WTC11 (cell line): ENCODE measurements around the gene SPRED1. TPM values are rescaled to one million over a fixed set of nuclear protein-coding genes. Genes with fewer than 3 reads are reported as not detected.

ENCODE experiments used
- ATAC-seq: fragments of 200-7000 bp; cut with Tn5 transposase; 2 replicates; pipeline ENCODE4 v1.10.0; 2021; ENCODE audit warnings: mild to moderate bottlenecking, moderate library complexity
- CTCF ChIA-PET: fragments of 300-600 bp; sonication (Branson Sonifier 250); formaldehyde crosslinking; loops from one replicate; lab custom pipeline; 2021; ENCODE audit warnings: antibody characterized with exemption; lab: Charles Lee
- POLR2A ChIA-PET: fragments of 350-600 bp; sonication (Branson Sonifier 250); formaldehyde crosslinking; loops from one replicate; lab custom pipeline; 2021; ENCODE audit warnings: antibody characterized with exemption; lab: Charles Lee
- DNase-seq: peaks from one replicate; pipeline ENCODE4 v3.0.0; 2021; ENCODE audit warnings: low spot score
- H3K27ac Mint-ChIP-seq: 2 replicates; pipeline ENCODE4 v1.8.0; 2021; ENCODE audit warnings: mixed read lengths
- H3K27me3 Mint-ChIP-seq: 2 replicates; pipeline ENCODE4 v1.8.0; 2021; ENCODE audit warnings: low read depth, mild to moderate bottlenecking, moderate library complexity, mixed read lengths
- H3K36me3 Mint-ChIP-seq: 2 replicates; pipeline ENCODE4 v1.8.0; 2021; ENCODE audit warnings: mixed read lengths
- H3K4me1 Mint-ChIP-seq: 2 replicates; pipeline ENCODE4 v1.8.0; 2022; ENCODE audit warnings: mixed read lengths
- H3K4me3 Mint-ChIP-seq: 2 replicates; pipeline ENCODE4 v1.8.0; 2021; ENCODE audit warnings: mild to moderate bottlenecking, moderate library complexity, mixed read lengths
- H3K9me3 Mint-ChIP-seq: 2 replicates; pipeline ENCODE4 v1.8.0; 2021; ENCODE audit warnings: mixed read lengths
- ARID4B ChIP-seq: sonication (generic); formaldehyde crosslinking; IDR thresholded peaks from 2 replicates; pipeline ENCODE4 v1.8.0; 2023; ENCODE audit warnings: missing genetic modification reagents, mild to moderate bottlenecking, borderline replicate concordance
- ATF1 ChIP-seq: sonication (generic); formaldehyde crosslinking; IDR thresholded peaks from 2 replicates; pipeline ENCODE4 v1.8.1; 2023; ENCODE audit warnings: mild to moderate bottlenecking, moderate library complexity, missing genetic modification reagents
- CREB1 ChIP-seq: sonication (generic); formaldehyde crosslinking; IDR thresholded peaks from 2 replicates; pipeline ENCODE4 v1.8.0; 2023; ENCODE audit warnings: mild to moderate bottlenecking, missing genetic modification reagents
- CREM ChIP-seq: sonication (generic); formaldehyde crosslinking; IDR thresholded peaks from 2 replicates; pipeline ENCODE4 v1.8.1; 2022; ENCODE audit warnings: mild to moderate bottlenecking, missing genetic modification reagents, moderate library complexity
- EMX1 ChIP-seq: fragments of 250-450 bp; sonication (Bioruptor Pico); IDR thresholded peaks from 2 replicates; pipeline ENCODE4 v1.8.0; 2021; ENCODE audit warnings: mild to moderate bottlenecking
- ETV6 ChIP-seq: sonication (generic); formaldehyde crosslinking; IDR thresholded peaks from 2 replicates; pipeline ENCODE4 v1.8.1; 2022; ENCODE audit warnings: mild to moderate bottlenecking, missing genetic modification reagents
- FOXK1 ChIP-seq: sonication (generic); formaldehyde crosslinking; IDR thresholded peaks from 2 replicates; pipeline ENCODE4 v1.8.0; 2022; ENCODE audit warnings: mild to moderate bottlenecking, moderate library complexity, missing genetic modification reagents
- FOXP1 ChIP-seq: sonication (generic); formaldehyde crosslinking; IDR thresholded peaks from 2 replicates; pipeline ENCODE4 v1.8.0; 2022; ENCODE audit warnings: missing genetic modification reagents, mild to moderate bottlenecking, moderate library complexity, borderline replicate concordance
- GABPB1 ChIP-seq: sonication (generic); formaldehyde crosslinking; IDR thresholded peaks from 2 replicates; pipeline ENCODE4 v1.8.1; 2023; ENCODE audit warnings: mild to moderate bottlenecking, missing genetic modification reagents
- JUN ChIP-seq: sonication (generic); formaldehyde crosslinking; IDR thresholded peaks from 2 replicates; pipeline ENCODE4 v1.8.0; 2023; ENCODE audit warnings: mild to moderate bottlenecking, missing genetic modification reagents
- OVOL2 ChIP-seq: fragments of 250-450 bp; sonication (Bioruptor Pico); IDR thresholded peaks from 2 replicates; pipeline ENCODE4 v1.9.0; 2021; ENCODE audit warnings: mild to moderate bottlenecking, borderline replicate concordance
- SMAD3 ChIP-seq: sonication (generic); formaldehyde crosslinking; IDR thresholded peaks from 2 replicates; pipeline ENCODE4 v1.8.0; 2022; ENCODE audit warnings: missing genetic modification reagents, mild to moderate bottlenecking, borderline replicate concordance
- SP1 ChIP-seq: sonication (generic); formaldehyde crosslinking; conservative IDR thresholded peaks from 2 replicates; pipeline ENCODE4 v1.8.1; 2022; ENCODE audit warnings: missing genetic modification reagents
- TCF7 ChIP-seq: sonication (generic); formaldehyde crosslinking; IDR thresholded peaks from 2 replicates; pipeline ENCODE4 v1.8.0; 2022; ENCODE audit warnings: mild to moderate bottlenecking, low read depth, missing genetic modification reagents, moderate library complexity
- ZNF121 ChIP-seq: sonication (generic); formaldehyde crosslinking; IDR thresholded peaks from 2 replicates; pipeline ENCODE4 v1.8.0; 2023; ENCODE audit warnings: missing genetic modification reagents
- ZSCAN18 ChIP-seq: fragments of 250-450 bp; sonication (Bioruptor Pico); IDR thresholded peaks from 2 replicates; pipeline ENCODE4 v2.1.2; 2022; ENCODE audit warnings: mild to moderate bottlenecking, moderate library complexity
- total RNA-seq: library from RNA; stranded (reverse); gene quantifications from 3 replicates; pipeline ENCODE4 v1.2.3, GENCODE V29; 2021
- TF ChIP-seq, protein P1 (sequence below): fragments of 250-450 bp; sonication (Bioruptor Pico); IDR thresholded peaks from 2 replicates; pipeline ENCODE4 v1.8.0; 2021; ENCODE audit warnings: mild to moderate bottlenecking
- TF ChIP-seq, protein P2 (sequence below): fragments of 250-450 bp; sonication (Bioruptor Pico); IDR thresholded peaks from 2 replicates; pipeline ENCODE4 v1.9.0; 2021; ENCODE audit warnings: moderate library complexity, mild to moderate bottlenecking, inconsistent platforms, borderline replicate concordance
- TF ChIP-seq, protein P3 (sequence below): sonication (generic); formaldehyde crosslinking; IDR thresholded peaks from 2 replicates; pipeline ENCODE4 v1.8.1; 2023; ENCODE audit warnings: mild to moderate bottlenecking, missing genetic modification reagents, moderate library complexity
- TF ChIP-seq, protein P4 (sequence below): sonication (generic); formaldehyde crosslinking; IDR thresholded peaks from 2 replicates; pipeline ENCODE4 v1.8.0; 2022; ENCODE audit warnings: mild to moderate bottlenecking, missing genetic modification reagents

SPRED1 gene
- total RNA-seq, 1 experiment from 2014 or later = 35.9 TPM

DNA sequence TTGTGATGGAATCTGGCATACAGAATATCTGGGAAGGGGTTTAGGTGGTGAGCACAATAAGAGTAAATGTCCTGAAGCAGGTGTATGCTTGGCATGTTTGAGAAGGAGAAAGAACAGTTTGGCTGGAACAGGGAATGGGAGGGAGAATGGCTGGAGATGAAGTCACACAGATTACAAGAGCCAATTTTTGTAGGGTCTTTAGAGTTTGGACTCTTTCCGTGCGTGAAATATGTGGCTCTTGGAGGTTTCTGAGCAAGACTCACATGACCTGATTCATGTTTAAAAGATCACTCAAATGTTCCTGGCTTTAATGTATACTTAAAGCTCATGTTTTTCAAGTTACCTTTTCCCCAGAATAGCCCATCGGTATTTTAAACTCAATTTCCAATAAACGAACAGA, 32.8 kb downstream of the SPRED1 start:
- TF ChIP-seq SMAD3 (no peak), OVOL2 (CRISPR knock-in tag) (no peak), ETV6 (CRISPR knock-in tag) (no peak), GABPB1 (CRISPR knock-in tag) (no peak), TCF7 (CRISPR knock-in tag) (no peak)
- TF ChIP-seq, protein P1, sequence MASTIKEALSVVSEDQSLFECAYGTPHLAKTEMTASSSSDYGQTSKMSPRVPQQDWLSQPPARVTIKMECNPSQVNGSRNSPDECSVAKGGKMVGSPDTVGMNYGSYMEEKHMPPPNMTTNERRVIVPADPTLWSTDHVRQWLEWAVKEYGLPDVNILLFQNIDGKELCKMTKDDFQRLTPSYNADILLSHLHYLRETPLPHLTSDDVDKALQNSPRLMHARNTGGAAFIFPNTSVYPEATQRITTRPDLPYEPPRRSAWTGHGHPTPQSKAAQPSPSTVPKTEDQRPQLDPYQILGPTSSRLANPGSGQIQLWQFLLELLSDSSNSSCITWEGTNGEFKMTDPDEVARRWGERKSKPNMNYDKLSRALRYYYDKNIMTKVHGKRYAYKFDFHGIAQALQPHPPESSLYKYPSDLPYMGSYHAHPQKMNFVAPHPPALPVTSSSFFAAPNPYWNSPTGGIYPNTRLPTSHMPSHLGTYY (CRISPR knock-in tag) = no peak
- TF ChIP-seq, protein P2, sequence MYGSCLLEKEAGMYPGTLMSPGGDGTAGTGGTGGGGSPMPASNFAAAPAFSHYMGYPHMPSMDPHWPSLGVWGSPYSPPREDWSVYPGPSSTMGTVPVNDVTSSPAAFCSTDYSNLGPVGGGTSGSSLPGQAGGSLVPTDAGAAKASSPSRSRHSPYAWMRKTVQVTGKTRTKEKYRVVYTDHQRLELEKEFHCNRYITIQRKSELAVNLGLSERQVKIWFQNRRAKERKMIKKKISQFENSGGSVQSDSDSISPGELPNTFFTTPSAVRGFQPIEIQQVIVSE (CRISPR knock-in tag) = no peak
- TF ChIP-seq, protein P3, sequence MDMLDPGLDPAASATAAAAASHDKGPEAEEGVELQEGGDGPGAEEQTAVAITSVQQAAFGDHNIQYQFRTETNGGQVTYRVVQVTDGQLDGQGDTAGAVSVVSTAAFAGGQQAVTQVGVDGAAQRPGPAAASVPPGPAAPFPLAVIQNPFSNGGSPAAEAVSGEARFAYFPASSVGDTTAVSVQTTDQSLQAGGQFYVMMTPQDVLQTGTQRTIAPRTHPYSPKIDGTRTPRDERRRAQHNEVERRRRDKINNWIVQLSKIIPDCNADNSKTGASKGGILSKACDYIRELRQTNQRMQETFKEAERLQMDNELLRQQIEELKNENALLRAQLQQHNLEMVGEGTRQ = no peak
- TF ChIP-seq, protein P4, sequence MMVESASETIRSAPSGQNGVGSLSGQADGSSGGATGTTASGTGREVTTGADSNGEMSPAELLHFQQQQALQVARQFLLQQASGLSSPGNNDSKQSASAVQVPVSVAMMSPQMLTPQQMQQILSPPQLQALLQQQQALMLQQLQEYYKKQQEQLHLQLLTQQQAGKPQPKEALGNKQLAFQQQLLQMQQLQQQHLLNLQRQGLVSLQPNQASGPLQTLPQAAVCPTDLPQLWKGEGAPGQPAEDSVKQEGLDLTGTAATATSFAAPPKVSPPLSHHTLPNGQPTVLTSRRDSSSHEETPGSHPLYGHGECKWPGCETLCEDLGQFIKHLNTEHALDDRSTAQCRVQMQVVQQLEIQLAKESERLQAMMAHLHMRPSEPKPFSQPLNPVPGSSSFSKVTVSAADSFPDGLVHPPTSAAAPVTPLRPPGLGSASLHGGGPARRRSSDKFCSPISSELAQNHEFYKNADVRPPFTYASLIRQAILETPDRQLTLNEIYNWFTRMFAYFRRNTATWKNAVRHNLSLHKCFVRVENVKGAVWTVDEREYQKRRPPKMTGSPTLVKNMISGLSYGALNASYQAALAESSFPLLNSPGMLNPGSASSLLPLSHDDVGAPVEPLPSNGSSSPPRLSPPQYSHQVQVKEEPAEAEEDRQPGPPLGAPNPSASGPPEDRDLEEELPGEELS (CRISPR knock-in tag) = no peak
- TF ChIP-seq, all 79 proteins: peak for 0
- ATAC-seq (no peak), DNase-seq (no peak)
- H3K36me3 Mint-ChIP-seq = peaks cover 28% of the 10 kb centered on the region
- ChIA-PET CTCF (interaction anchor here (0.6 to 0.7 kb wide), 2 partner anchors 34 to 61 kb away, joined by 3 read pairs; no protein-coding TSS in a partner anchor), POLR2A (interaction anchor here (0.6 kb wide), 1 partner anchor 79 kb away, joined by 4 read pairs; no protein-coding TSS in a partner anchor)
- H3K9me3 Mint-ChIP-seq = peaks cover 28% of the 10 kb centered on the region
- no peaks in the 10 kb centered on the region for H3K27me3 Mint-ChIP-seq
- peaks cover 35% of the 10 kb centered on the region for H3K4me1 Mint-ChIP-seq
- H3K4me3 Mint-ChIP-seq = no peak overlapping the region
- no peak overlapping the region for H3K27ac Mint-ChIP-seq

- Mint-ChIP-seq H3K27me3 (no peaks in the 10 kb centered on the region), H3K4me3 (no peak overlapping the region), H3K27ac (no peak overlapping the region), H3K9me3 (peaks cover 33% of the 10 kb centered on the region), H3K4me1 (peaks cover 29% of the 10 kb centered on the region), H3K36me3 (peaks cover 34% of the 10 kb centered on the region)
- TF ChIP-seq FOXP1 (CRISPR knock-in tag) = no peak
- ChIA-PET CTCF (no interaction called here), POLR2A (no interaction called here)
- ATAC-seq (no peak), DNase-seq (no peak)
Observed at GRCh38 chr15:38294126-38294525, 41.5 kb downstream of the SPRED1 start.

DNA sequence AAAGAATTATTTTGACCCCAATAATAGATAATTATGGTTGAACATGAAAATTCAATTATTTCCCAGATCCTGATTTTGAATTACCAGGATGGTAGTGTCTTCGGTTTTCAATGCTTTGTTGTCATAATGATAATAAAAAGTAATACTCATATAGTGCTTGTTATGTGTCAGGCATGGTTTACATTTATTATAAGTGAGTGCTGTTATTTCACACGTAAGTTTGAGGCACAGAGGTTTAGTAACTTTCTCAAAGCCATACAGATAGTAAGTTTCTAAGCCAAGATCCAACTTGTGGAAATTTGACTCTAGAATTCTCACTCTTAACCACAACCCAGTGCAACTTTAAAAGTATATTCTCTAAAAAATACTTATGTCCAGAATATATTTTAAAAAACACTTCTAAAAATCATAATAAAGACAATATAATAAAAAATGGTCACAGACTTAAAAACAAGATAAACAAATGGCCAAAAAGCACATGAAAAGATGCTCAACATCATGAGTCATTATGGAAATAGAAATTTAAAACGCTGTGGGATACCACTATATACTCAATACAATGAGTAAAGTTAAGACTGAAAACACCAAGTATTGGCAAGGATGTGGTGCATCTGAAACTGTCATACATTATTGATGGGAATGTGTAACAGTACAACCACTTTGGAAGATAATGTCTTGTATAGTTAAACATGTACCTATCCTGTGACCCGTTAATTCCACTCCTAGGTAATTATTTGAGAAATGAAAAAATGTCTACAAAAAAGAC, 45.2 kb downstream of the SPRED1 start:
- DNase-seq (no peak), ATAC-seq (no peak)
- ChIA-PET CTCF (no interaction called here), POLR2A (no interaction called here)
- Mint-ChIP-seq H3K27ac (no peak overlapping the region), H3K36me3 (peaks cover 12% of the 10 kb centered on the region), H3K4me3 (no peak overlapping the region), H3K9me3 (no peaks in the 10 kb centered on the region), H3K4me1 (peaks cover 46% of the 10 kb centered on the region), H3K27me3 (no peaks in the 10 kb centered on the region)
- TF ChIP-seq CREB1 (CRISPR knock-in tag) (no peak), JUN (CRISPR knock-in tag) (no peak), FOXK1 (CRISPR knock-in tag) (no peak), CREM (no peak), ARID4B (CRISPR knock-in tag) (no peak), ZSCAN18 (CRISPR knock-in tag) (no peak), ZNF121 (CRISPR knock-in tag) (no peak), SP1 (CRISPR knock-in tag) (no peak), EMX1 (CRISPR knock-in tag) (no peak), ATF1 (CRISPR knock-in tag) (no peak)
- TF ChIP-seq, protein P1 (CRISPR knock-in tag) = no peak
